SIG-M5 treated with dmso at 0.1 percent for 504 hours (cell line): Measurements from ENCODE around the gene F12.
"Not testable (repeated sequence)": the region's sequence is repeated elsewhere in the genome, so short reads cannot be mapped to it uniquely, and the experiment has no call there.

Source experiments
- DNase-seq: peaks from one replicate; lab custom pipeline; 2025; ENCODE audit not compliant: unreplicated experiment; lab: John Stamatoyannopoulos, UW

F12 gene

GRCh38 chr5:177370488-177371119, 38.8 kb downstream of the F12 start:
- DNase-seq, result peak; percentile 58

GRCh38 chr5:177369645-177370440, 39.5 kb downstream of the F12 start:
- DNase-seq, result no peak

GRCh38 chr5:177368869-177369644, 40.3 kb downstream of the F12 start:
- peak; percentile 43 for DNase-seq

- no peak for DNase-seq
Measured at GRCh38 chr5:177367981-177368868, 41.1 kb downstream of the F12 start.

GRCh38 chr5:177367323-177367848, 42.0 kb downstream of the F12 start:
- DNase-seq, result no peak

GRCh38 chr5:177366528-177367322, 42.6 kb downstream of the F12 start:
- no peak for DNase-seq

GRCh38 chr5:177365845-177366527, 43.4 kb downstream of the F12 start:
- DNase-seq, result no peak

- no peak for DNase-seq
Measured at GRCh38 chr5:177364159-177364962, 45.0 kb downstream of the F12 start.

- DNase-seq, result no peak
Measured at GRCh38 chr5:177363565-177363964, 45.8 kb downstream of the F12 start.

- peak; percentile 20 for DNase-seq
Measured at GRCh38 chr5:177362610-177363507, 46.5 kb downstream of the F12 start.

- no peak for DNase-seq
Measured at GRCh38 chr5:177362292-177362609, 47.1 kb downstream of the F12 start.

GRCh38 chr5:177361418-177362291, 47.7 kb downstream of the F12 start:
- DNase-seq, result no peak

- not testable (repeated sequence) for DNase-seq
Measured at GRCh38 chr5:177360740-177361139, 48.6 kb downstream of the F12 start.

GRCh38 chr5:177359860-177360259, 49.5 kb downstream of the F12 start:
- no peak for DNase-seq

- no peak for DNase-seq
Measured at GRCh38 chr5:177359451-177359851, 49.9 kb downstream of the F12 start.

- no peak for DNase-seq
Measured at GRCh38 chr5:177358370-177358819, 51.0 kb downstream of the F12 start.
